Breast epithelium (tissue), 4 donors: Measurements from ENCODE around the gene CAMKK1. TPM values are rescaled to one million over a fixed set of nuclear protein-coding genes. Genes with fewer than 3 reads are reported as not detected.

Source experiments
- DNase-seq, 2 donors: peaks; one replicate each; pipeline ENCODE4 v3.0.0-alpha.2; 2019; ENCODE audit warnings: low spot score in 2 of 2
- H3K27ac ChIP-seq, 2 donors: fragments of 200-600 bp; sonication (generic) in 1 of 2; one replicate each; pipeline ENCODE4 v1.5.1; 2016 to 2019; ENCODE audit warnings: mild to moderate bottlenecking in 1 of 2
- H3K27me3 ChIP-seq, 2 donors: fragments of 200-600 bp; sonication (generic) in 1 of 2; one replicate each; pipeline versions ENCODE4 v1.5.1 to v1.6.0; 2017 to 2019; ENCODE audit warnings: control low read depth in 1 of 2, mild to moderate bottlenecking in 1 of 2
- H3K36me3 ChIP-seq: fragments of 200-600 bp; one replicate; pipeline ENCODE4 v1.5.1; 2019
- H3K4me1 ChIP-seq, 2 donors: fragments of 200-600 bp; sonication (generic); one replicate each; pipeline ENCODE4 v1.5.1; 2016 to 2019; ENCODE audit warnings: control low read depth in 1 of 2
- H3K4me3 ChIP-seq, 3 donors: fragments of 200-600 bp; sonication (generic); 1 replicate in 2 of 3; 2 replicates in 1 of 3; pipeline ENCODE4 v1.5.1; 2016 to 2019; ENCODE audit warnings: mild to moderate bottlenecking in 3 of 3, moderate library complexity in 2 of 3
- H3K9me3 ChIP-seq, 2 donors: fragments of 200-600 bp; sonication (generic) in 1 of 2; one replicate each; pipeline ENCODE4 v1.5.1; 2016 to 2019; ENCODE audit warnings: control low read depth in 1 of 2
- POLR2A ChIP-seq: fragments of 450-650 bp; IDR thresholded peaks from one replicate; pipeline ENCODE4 v1.6.1; 2016; ENCODE audit warnings: antibody characterized with exemption, mild to moderate bottlenecking, moderate library complexity
- POLR2AphosphoS5 ChIP-seq, 3 donors: sonication (generic); formaldehyde crosslinking; IDR thresholded peaks; one replicate each; pipeline ENCODE4 v1.6.1; 2017; ENCODE audit warnings: antibody characterized with exemption in 3 of 3
- intact Hi-C: fragments of 100-400 bp; cut with DNase I; formaldehyde crosslinking; loops from one replicate; pipeline ENCODE4 v1.15.1; 2023; ENCODE audit warnings: low total_unique reads
- total RNA-seq, 3 donors: library from RNA; depleted of rRNA; stranded (reverse); fragments of >200 nt; gene quantifications; one replicate each; pipeline ENCODE4 v1.1.0, GENCODE V29; 2016
- TF ChIP-seq, protein P1 (sequence below), 3 donors: fragments of 450-650 bp; IDR thresholded peaks; one replicate each; pipeline ENCODE4 v1.5.1; 2016 to 2017; ENCODE audit warnings: antibody characterized with exemption in 3 of 3, mild to moderate bottlenecking in 3 of 3, moderate library complexity in 3 of 3

Gene CAMKK1
- total RNA-seq, 3 donors from 2014 or later: 3.0 to 7.8 (median 6.9) TPM

- Histone ChIP-seq H3K4me3 (no peak overlapping the region), H3K36me3 (peaks cover 20% of the 10 kb centered on the region), H3K27me3 (no peaks in the 10 kb centered on the region), H3K4me1 (no peaks in the 10 kb centered on the region), H3K9me3 (no peaks in the 10 kb centered on the region), H3K27ac (no peak overlapping the region)
- intact Hi-C loops: no loop called here
- DNase-seq: no peak
- TF ChIP-seq POLR2AphosphoS5 (IDR thresholded peaks at IDR 0.05) (no peak), POLR2A (no peak)
- TF ChIP-seq, protein P1, sequence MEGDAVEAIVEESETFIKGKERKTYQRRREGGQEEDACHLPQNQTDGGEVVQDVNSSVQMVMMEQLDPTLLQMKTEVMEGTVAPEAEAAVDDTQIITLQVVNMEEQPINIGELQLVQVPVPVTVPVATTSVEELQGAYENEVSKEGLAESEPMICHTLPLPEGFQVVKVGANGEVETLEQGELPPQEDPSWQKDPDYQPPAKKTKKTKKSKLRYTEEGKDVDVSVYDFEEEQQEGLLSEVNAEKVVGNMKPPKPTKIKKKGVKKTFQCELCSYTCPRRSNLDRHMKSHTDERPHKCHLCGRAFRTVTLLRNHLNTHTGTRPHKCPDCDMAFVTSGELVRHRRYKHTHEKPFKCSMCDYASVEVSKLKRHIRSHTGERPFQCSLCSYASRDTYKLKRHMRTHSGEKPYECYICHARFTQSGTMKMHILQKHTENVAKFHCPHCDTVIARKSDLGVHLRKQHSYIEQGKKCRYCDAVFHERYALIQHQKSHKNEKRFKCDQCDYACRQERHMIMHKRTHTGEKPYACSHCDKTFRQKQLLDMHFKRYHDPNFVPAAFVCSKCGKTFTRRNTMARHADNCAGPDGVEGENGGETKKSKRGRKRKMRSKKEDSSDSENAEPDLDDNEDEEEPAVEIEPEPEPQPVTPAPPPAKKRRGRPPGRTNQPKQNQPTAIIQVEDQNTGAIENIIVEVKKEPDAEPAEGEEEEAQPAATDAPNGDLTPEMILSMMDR (IDR thresholded peaks at IDR 0.05): no peak
Measured at GRCh38 chr17:3815925-3816324, 76.9 kb downstream of the CAMKK1 start.

- H3K4me1 ChIP-seq: no peaks in the 10 kb centered on the region
- peaks cover 24% of the 10 kb centered on the region for H3K36me3 ChIP-seq
- DNase-seq: no peak
- H3K4me3 ChIP-seq: no peak overlapping the region
- intact Hi-C loops: no loop called here
- H3K27ac ChIP-seq: no peak overlapping the region
- no peaks in the 10 kb centered on the region for H3K9me3 ChIP-seq
- TF ChIP-seq, protein P1 (IDR thresholded peaks at IDR 0.05): no peak
- no peak for TF ChIP-seq POLR2A
- no peak for TF ChIP-seq POLR2AphosphoS5 (IDR thresholded peaks at IDR 0.05)
- H3K27me3 ChIP-seq: no peaks in the 10 kb centered on the region
Measured at GRCh38 chr17:3815122-3815521, 77.7 kb downstream of the CAMKK1 start.

DNA sequence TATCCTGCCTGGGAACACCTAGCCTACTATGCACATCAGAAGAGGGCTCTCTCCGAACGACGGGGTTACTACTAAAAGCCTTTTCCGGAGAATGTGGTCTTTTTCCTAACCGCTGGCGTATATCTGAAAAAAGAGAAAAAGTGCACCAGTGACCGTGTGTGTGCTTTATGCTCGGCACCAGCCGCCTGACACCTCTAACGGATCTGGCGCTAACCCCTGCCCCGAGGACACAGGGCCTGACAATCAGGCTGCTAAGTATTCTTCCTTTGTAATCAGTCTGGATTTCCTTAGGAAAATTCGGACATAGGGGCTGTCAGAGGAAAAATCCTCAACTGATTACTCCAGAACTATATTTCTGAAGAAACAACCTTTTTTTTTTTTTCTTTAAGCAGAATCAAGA, 78.5 kb downstream of the CAMKK1 start:
- DNase-seq: no peak
- Histone ChIP-seq H3K27me3 (no peaks in the 10 kb centered on the region), H3K4me1 (no peaks in the 10 kb centered on the region), H3K4me3 (no peak overlapping the region), H3K27ac (no peak overlapping the region), H3K9me3 (no peaks in the 10 kb centered on the region), H3K36me3 (peaks cover 24% of the 10 kb centered on the region)
- no peak for TF ChIP-seq POLR2AphosphoS5 (IDR thresholded peaks at IDR 0.05)
- intact Hi-C loops: no loop called here

- Histone ChIP-seq H3K27me3 (no peaks in the 10 kb centered on the region), H3K36me3 (peaks cover 22% of the 10 kb centered on the region), H3K27ac (no peak overlapping the region), H3K9me3 (no peaks in the 10 kb centered on the region), H3K4me3 (no peak overlapping the region), H3K4me1 (no peaks in the 10 kb centered on the region)
- TF ChIP-seq POLR2AphosphoS5 (IDR thresholded peaks at IDR 0.05) (no peak), POLR2A (no peak)
- TF ChIP-seq, protein P1 (IDR thresholded peaks at IDR 0.05): no peak
- no peak for DNase-seq
- intact Hi-C loops: loop anchor here (2.0 kb wide), 1 partner anchor 42 kb away; no protein-coding TSS in a partner anchor
Measured at GRCh38 chr17:3813171-3813570, 79.7 kb downstream of the CAMKK1 start.

DNA sequence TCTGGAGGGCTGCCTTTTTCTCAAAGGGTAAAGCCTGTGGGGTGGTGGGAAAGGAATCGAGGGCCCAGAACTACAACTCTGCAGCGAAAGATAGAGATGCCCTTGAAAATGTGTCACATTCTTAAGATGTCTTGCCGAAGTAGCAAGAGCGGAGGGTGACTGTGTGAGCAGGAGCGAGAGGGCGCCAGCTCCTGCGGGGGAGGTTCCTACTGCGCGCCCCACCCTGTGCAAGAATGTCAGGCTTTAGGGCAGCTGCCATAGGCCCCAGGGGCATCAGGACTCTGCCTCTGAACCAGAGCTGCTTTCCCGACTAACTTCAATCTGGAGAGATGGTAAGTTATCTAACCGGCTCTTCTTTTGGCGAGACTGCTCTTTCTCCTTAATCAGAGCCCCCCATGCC, 80.1 kb downstream of the CAMKK1 start:
- Histone ChIP-seq H3K27me3 (no peaks in the 10 kb centered on the region), H3K4me1 (no peaks in the 10 kb centered on the region), H3K4me3 (no peak overlapping the region), H3K36me3 (peaks cover 18% of the 10 kb centered on the region), H3K27ac (no peak overlapping the region), H3K9me3 (no peaks in the 10 kb centered on the region)
- TF ChIP-seq, protein P1 (IDR thresholded peaks at IDR 0.05): no peak
- no peak for TF ChIP-seq POLR2AphosphoS5 (IDR thresholded peaks at IDR 0.05)
- TF ChIP-seq POLR2A: no peak
- intact Hi-C loops: loop anchor here (2.0 kb wide), 1 partner anchor 42 kb away; no protein-coding TSS in a partner anchor
- no peak for DNase-seq

- no peaks in the 10 kb centered on the region for H3K27me3 ChIP-seq
Measured at GRCh38 chr17:3812284-3812683, 80.6 kb downstream of the CAMKK1 start.

More at GRCh38 chr17:3812284-3812683, 80.6 kb downstream of the CAMKK1 start:
- H3K4me1 ChIP-seq: no peaks in the 10 kb centered on the region
- intact Hi-C loops: loop anchor here (2.0 kb wide), 1 partner anchor 41 kb away; no protein-coding TSS in a partner anchor
- no peak for TF ChIP-seq POLR2A
- TF ChIP-seq, protein P1 (IDR thresholded peaks at IDR 0.05): no peak
- TF ChIP-seq POLR2AphosphoS5 (IDR thresholded peaks at IDR 0.05): no peak
- no peak overlapping the region for H3K4me3 ChIP-seq
- DNase-seq: no peak
- H3K9me3 ChIP-seq: no peaks in the 10 kb centered on the region
- no peak overlapping the region for H3K27ac ChIP-seq
- peaks cover 17% of the 10 kb centered on the region for H3K36me3 ChIP-seq
